IMR-90 (cell line): ENCODE results near the gene LRFN4. TPM values are rescaled to one million over a fixed set of nuclear protein-coding genes. Genes with fewer than 3 reads are reported as not detected.

Experiments used
- ATAC-seq: fragments of 200-7000 bp; cut with Tn5 transposase; 2 replicates; pipeline ENCODE4 v1.9.1; 2020; ENCODE audit warnings: low read depth, mild to moderate bottlenecking, moderate library complexity
- BruUV-seq: library from RNA; stranded (reverse); fragments of 400-500 nt; replicated peaks from 2 replicates; lab custom pipeline; 2021; lab: Mats Ljungman, UMichigan
- CTCF ChIA-PET: fragments of 300-600 bp; formaldehyde crosslinking; extraction: SDS; loops from one replicate; lab custom pipeline; 2021; ENCODE audit warnings: antibody characterized with exemption; lab: Yijun Ruan, JAX
- POLR2A ChIA-PET: fragments of 300-600 bp; sonication (Branson Sonifier 250); formaldehyde crosslinking; loops from one replicate; lab custom pipeline; 2022; ENCODE audit warnings: antibody characterized with exemption; ENCODE audit not compliant: unreplicated experiment; lab: Charles Lee
- DNase-seq: peaks from one replicate; pipeline ENCODE4 v3.0.0; 2013
- H2AFZ ChIP-seq: replicated peaks from 2 replicates; pipeline ENCODE3; 2013; ENCODE audit warnings: low read length, mild to moderate bottlenecking; ENCODE audit not compliant: poor library complexity
- H2AK5ac ChIP-seq: 2 replicates; pipeline ENCODE4 v1.6.1; 2013; ENCODE audit warnings: low read depth, low read length, inconsistent platforms
- H2AK9ac ChIP-seq: replicated peaks from 2 replicates; pipeline ENCODE3; 2013; ENCODE audit warnings: mild to moderate bottlenecking, low read depth, low read length, moderate library complexity; ENCODE audit not compliant: poor library complexity
- H2BK120ac ChIP-seq: 2 replicates; pipeline ENCODE4 v1.6.1; 2013; ENCODE audit warnings: low read depth, low read length, inconsistent platforms
- H2BK15ac ChIP-seq: 3 replicates; pipeline ENCODE4 v1.6.1; 2013; ENCODE audit warnings: low read depth, low read length, inconsistent platforms
- H2BK20ac ChIP-seq: 2 replicates; pipeline ENCODE4 v1.6.1; 2013; ENCODE audit warnings: low read depth, mild to moderate bottlenecking, inconsistent platforms, low read length, moderate library complexity
- H2BK5ac ChIP-seq: 2 replicates; pipeline ENCODE4 v1.6.1; 2013; ENCODE audit warnings: mild to moderate bottlenecking, low read depth, low read length, inconsistent platforms; ENCODE audit not compliant: poor library complexity, severe bottlenecking
- H3K14ac ChIP-seq: replicated peaks from 2 replicates; pipeline ENCODE4 v1.6.1; 2013; ENCODE audit warnings: low read depth, low read length, inconsistent platforms
- H3K18ac ChIP-seq: 2 replicates; pipeline ENCODE4 v1.6.1; 2013; ENCODE audit warnings: low read depth, low read length, control low read depth
- H3K23ac ChIP-seq: 2 replicates; pipeline ENCODE4 v1.6.1; 2013; ENCODE audit warnings: low read depth, low read length, inconsistent platforms
- H3K27ac ChIP-seq: 2 replicates; pipeline ENCODE4 v1.5.1; 2013; ENCODE audit warnings: mild to moderate bottlenecking, control low read depth, low read length; ENCODE audit not compliant: insufficient read depth
- H3K27me3 ChIP-seq: 2 replicates; pipeline ENCODE4 v1.6.1; 2013; ENCODE audit warnings: low read length; ENCODE audit not compliant: control insufficient read depth, insufficient read depth
- H3K36me3 ChIP-seq: 2 replicates; pipeline ENCODE4 v1.6.1; 2013; ENCODE audit warnings: low read length, mixed read lengths; ENCODE audit not compliant: control insufficient read depth, insufficient read depth
- H3K4ac ChIP-seq: 2 replicates; pipeline ENCODE4 v1.6.1; 2013; ENCODE audit warnings: low read depth, low read length, inconsistent platforms
- H3K4me1 ChIP-seq: 2 replicates; pipeline ENCODE4 v1.6.1; 2013; ENCODE audit warnings: low read length, mixed read lengths; ENCODE audit not compliant: control insufficient read depth, insufficient read depth
- H3K4me2 ChIP-seq: 2 replicates; pipeline ENCODE4 v1.6.1; 2013; ENCODE audit warnings: low read depth, mild to moderate bottlenecking, control low read depth, low read length, moderate library complexity
- H3K4me3 ChIP-seq: 2 replicates; pipeline ENCODE4 v1.5.1; 2013; ENCODE audit warnings: low read depth, mild to moderate bottlenecking, control low read depth, low read length, moderate library complexity; ENCODE audit not compliant: insufficient read depth
- H3K56ac ChIP-seq: 2 replicates; pipeline ENCODE4 v1.6.1; 2013; ENCODE audit warnings: low read length, inconsistent platforms; ENCODE audit not compliant: insufficient read depth; ENCODE audit errors: extremely low read depth
- H3K79me1 ChIP-seq, 2 experiments: 2 replicates each; pipeline ENCODE4 v1.6.1; 2013; ENCODE audit warnings: low read length in 2 of 2, inconsistent platforms in 1 of 2, low read depth in 1 of 2
- H3K9ac ChIP-seq: 2 replicates; pipeline ENCODE4 v1.6.1; 2013; ENCODE audit warnings: low read depth, low read length, control low read depth
- H3K9me1 ChIP-seq: 2 replicates; pipeline ENCODE4 v1.6.1; 2013; ENCODE audit warnings: low read length, inconsistent platforms; ENCODE audit not compliant: insufficient read depth
- H3K9me3 ChIP-seq: 2 replicates; pipeline ENCODE4 v1.6.1; 2013; ENCODE audit warnings: low read length; ENCODE audit not compliant: control insufficient read depth, insufficient read depth
- H4K20me1 ChIP-seq: 2 replicates; pipeline ENCODE4 v1.6.1; 2013; ENCODE audit warnings: low read length, inconsistent platforms; ENCODE audit not compliant: insufficient read depth
- H4K5ac ChIP-seq: 2 replicates; pipeline ENCODE4 v1.6.1; 2013; ENCODE audit warnings: mild to moderate bottlenecking, low read depth, low read length, control low read depth
- H4K8ac ChIP-seq, 2 experiments: 2 replicates each; pipeline ENCODE4 v1.6.1; 2013; ENCODE audit warnings: low read depth in 2 of 2, low read length in 2 of 2, control low read depth in 1 of 2, inconsistent platforms in 1 of 2
- H4K91ac ChIP-seq: 2 replicates; pipeline ENCODE4 v1.6.1; 2013; ENCODE audit warnings: low read depth, low read length, inconsistent platforms; ENCODE audit not compliant: insufficient read depth
- BHLHE40 ChIP-seq: fragments of 150-350 bp; IDR thresholded peaks from 2 replicates; pipeline ENCODE4 v1.6.1; 2016; ENCODE audit warnings: mild to moderate bottlenecking, low read depth, low read length
- CEBPB ChIP-seq: IDR thresholded peaks from 2 replicates; pipeline ENCODE4 v1.6.1; 2012; ENCODE audit warnings: low read depth, low read length, improper control_type of control experiment
- CHD1 ChIP-seq: IDR thresholded peaks from 2 replicates; pipeline ENCODE4 v1.6.1; 2012; ENCODE audit warnings: low read depth, low read length, improper control_type of control experiment
- CTCF ChIP-seq: conservative IDR thresholded peaks from 2 replicates; pipeline ENCODE4 v1.5.1; 2012; ENCODE audit warnings: mild to moderate bottlenecking, low read depth, low read length, improper control_type of control experiment
- ELK1 ChIP-seq: fragments of 150-350 bp; IDR thresholded peaks from 2 replicates; pipeline ENCODE4 v1.6.1; 2016; ENCODE audit warnings: low read depth, mild to moderate bottlenecking, low read length, moderate library complexity, borderline replicate concordance
- MAFK ChIP-seq: IDR thresholded peaks from 2 replicates; pipeline ENCODE4 v1.6.1; 2012; ENCODE audit warnings: low read depth, low read length, improper control_type of control experiment
- MAZ ChIP-seq: IDR thresholded peaks from 2 replicates; pipeline ENCODE4 v1.6.1; 2012; ENCODE audit warnings: low read depth, mild to moderate bottlenecking, low read length, improper control_type of control experiment, moderate library complexity, borderline replicate concordance
- NFE2L2 ChIP-seq: fragments of 150-350 bp; IDR thresholded peaks from 2 replicates; pipeline ENCODE4 v1.6.1; 2016; ENCODE audit warnings: low read depth, mild to moderate bottlenecking, low read length
- RAD21 ChIP-seq: IDR thresholded peaks from 2 replicates; pipeline ENCODE4 v1.6.1; 2012; ENCODE audit warnings: low read length, improper control_type of control experiment
- RCOR1 ChIP-seq: IDR thresholded peaks from 2 replicates; pipeline ENCODE4 v1.6.1; 2012; ENCODE audit warnings: mild to moderate bottlenecking, low read length, improper control_type of control experiment; ENCODE audit not compliant: insufficient replicate concordance
- RFX5 ChIP-seq: IDR thresholded peaks from 2 replicates; pipeline ENCODE4 v1.8.0; 2012; ENCODE audit warnings: low read depth, mild to moderate bottlenecking, low read length, moderate library complexity
- SMC3 ChIP-seq: fragments of 150-350 bp; IDR thresholded peaks from 2 replicates; pipeline ENCODE4 v1.6.1; 2016; ENCODE audit warnings: low read depth, mild to moderate bottlenecking, antibody characterized with exemption, low read length, moderate library complexity
- USF2 ChIP-seq: fragments of 150-350 bp; IDR thresholded peaks from 2 replicates; pipeline ENCODE4 v1.6.1; 2017; ENCODE audit warnings: mild to moderate bottlenecking, antibody characterized with exemption, low read length, low read depth
- WGBS, 2 experiments: methylation state at CpG; one replicate each; pipeline versions ENCODE4 v1.1.5 to v1.1.7; 2013; ENCODE audit warnings: missing lambda C conversion rate in 2 of 2; ENCODE audit not compliant: insufficient read length in 1 of 2; ENCODE audit errors: extremely low coverage in 2 of 2; 5-methylcytosine and 5-hydroxymethylcytosine counted together
- dilution Hi-C: fragments of 300-500 bp; cut with HindIII; formaldehyde crosslinking; loops from one replicate; pipeline ENCODE4 v1.14.3; 2018; ENCODE audit warnings: low sequenced_read_pairs; ENCODE audit not compliant: unreplicated experiment
- in situ Hi-C: fragments of 300-500 bp; cut with MboI; formaldehyde crosslinking; loops from 3 replicates; pipeline ENCODE4 v1.14.3; 2019; ENCODE audit warnings: low sequenced_read_pairs, inconsistent platforms, mixed read lengths
- intact Hi-C: fragments of 100-400 bp; cut with micrococcal nuclease; formaldehyde crosslinking; loops from 2 replicates; pipeline ENCODE4 v1.10.0; 2022
- polyA plus RNA-seq, 3 experiments: library from polyadenylated mRNA; depleted of rRNA; stranded (reverse); fragments of >200 nt; gene quantifications; 2 replicates each; pipeline ENCODE4 v1.2.3, GENCODE V29; 2012; ENCODE audit warnings: low replicate concordance in 1 of 3
- total RNA-seq: library from RNA; depleted of rRNA; stranded (reverse); fragments of >200 nt; gene quantifications from 2 replicates; pipeline ENCODE4 v1.2.3, GENCODE V29; 2012

LRFN4 gene
- total and polyA plus RNA-seq, 2 of the 4 experiments (the other 2 are of a cell fraction), result 6.1 to 18.9 TPM

- WGBS, 2 experiments, result 84% methylated on average over 6 of the region's 11 CpGs; no CpG with 5 or more reads in 1 of the 2 experiments
- no peak overlapping the region for H3K18ac ChIP-seq
- H3K9me1 ChIP-seq, result peaks cover 7% of the 10 kb centered on the region; the same call in 1 of the 2 replicates
- no peak overlapping the region for H3K56ac ChIP-seq
- H4K5ac ChIP-seq, result 0 out of 2 replicates have a peak overlapping the region, but pooled peaks have one; percentile 12
- peaks cover 2% of the 10 kb centered on the region; the same call in 1 of the 2 replicates for H3K36me3 ChIP-seq
- H2BK5ac ChIP-seq, result no peak overlapping the region
- no peaks in the 10 kb centered on the region for H3K27me3 ChIP-seq
- no peak for TF ChIP-seq MAZ
- no peak for TF ChIP-seq MAFK
- no peak for TF ChIP-seq ELK1
- no peak for TF ChIP-seq SMC3
- TF ChIP-seq CHD1, result no peak
- TF ChIP-seq CTCF, result no peak
- no peak for TF ChIP-seq USF2
- TF ChIP-seq RAD21, result no peak
- TF ChIP-seq NFE2L2, result no peak
- no peak for TF ChIP-seq CEBPB
- no peak for TF ChIP-seq RCOR1
- TF ChIP-seq BHLHE40, result no peak
- no peak for TF ChIP-seq RFX5
- dilution Hi-C loops, result no loop called here
- no peak overlapping the region for H3K23ac ChIP-seq
- peak overlapping the region; percentile 41 for H2AK5ac ChIP-seq
- no peak overlapping the region for H3K4me3 ChIP-seq
- H3K4ac ChIP-seq, result peak overlapping the region; percentile 54; the same call in 1 of the 2 replicates
- H4K20me1 ChIP-seq, result no peaks in the 10 kb centered on the region
- in situ Hi-C loops, result no loop called here
- H2BK20ac ChIP-seq, result peak overlapping the region; percentile 50; the same call in 1 of the 2 replicates
- intact Hi-C loops, result no loop called here
- H3K9ac ChIP-seq, result no peak overlapping the region
- H3K9me3 ChIP-seq, result no peaks in the 10 kb centered on the region
- peak overlapping the region in 1 of 2 experiments; percentile 1; a peak in 2 of 4 replicates for H4K8ac ChIP-seq
- peak overlapping the region; percentile 52; the same call in 1 of the 2 replicates for H4K91ac ChIP-seq
- ChIA-PET CTCF (interaction anchor here (1.0 kb wide), 1 partner anchor 90 kb away, joined by 3 read pairs; no protein-coding TSS in a partner anchor), POLR2A (no interaction called here)
- DNase-seq, result no peak
- H3K14ac ChIP-seq, result peak overlapping the region; percentile 35; the same call in 1 of the 2 replicates
- no peak for ATAC-seq
- H2AK9ac ChIP-seq, result peak overlapping the region; percentile 58
- no peak overlapping the region for H3K27ac ChIP-seq
- peak overlapping the region; percentile 49 for H2BK120ac ChIP-seq
- H2AFZ ChIP-seq, result no peak overlapping the region
- H3K79me1 ChIP-seq, result peaks cover 0 to 20% of the 10 kb centered on the region in 2 experiments; a peak in 2 of 4 replicates
- H3K4me1 ChIP-seq, result peaks cover 31% of the 10 kb centered on the region
- no TSS peak for BruUV-seq
- H3K4me2 ChIP-seq, result no peak overlapping the region
- peak overlapping the region; percentile 56; the same call in 2 of the 3 replicates for H2BK15ac ChIP-seq
These were observed 29.1 kb downstream of the LRFN4 start for GRCh38 chr11:66885950-66886440.
